ENCODE results near the gene CCL4L2.
"Not testable (repeated sequence)": the region's sequence is repeated elsewhere in the genome, so short reads cannot be mapped to it uniquely, and the experiment has no call there.

The CCL4L2 gene

GRCh38 chr17:36213695-36214094 lies 2.8 kb downstream of the CCL4L2 start:
- no peak for TF ChIP-seq EZH2 (IDR thresholded peaks at IDR 0.05; ENCODE audit: borderline replicate concordance, low read length)
- TF ChIP-seq, protein P1, sequence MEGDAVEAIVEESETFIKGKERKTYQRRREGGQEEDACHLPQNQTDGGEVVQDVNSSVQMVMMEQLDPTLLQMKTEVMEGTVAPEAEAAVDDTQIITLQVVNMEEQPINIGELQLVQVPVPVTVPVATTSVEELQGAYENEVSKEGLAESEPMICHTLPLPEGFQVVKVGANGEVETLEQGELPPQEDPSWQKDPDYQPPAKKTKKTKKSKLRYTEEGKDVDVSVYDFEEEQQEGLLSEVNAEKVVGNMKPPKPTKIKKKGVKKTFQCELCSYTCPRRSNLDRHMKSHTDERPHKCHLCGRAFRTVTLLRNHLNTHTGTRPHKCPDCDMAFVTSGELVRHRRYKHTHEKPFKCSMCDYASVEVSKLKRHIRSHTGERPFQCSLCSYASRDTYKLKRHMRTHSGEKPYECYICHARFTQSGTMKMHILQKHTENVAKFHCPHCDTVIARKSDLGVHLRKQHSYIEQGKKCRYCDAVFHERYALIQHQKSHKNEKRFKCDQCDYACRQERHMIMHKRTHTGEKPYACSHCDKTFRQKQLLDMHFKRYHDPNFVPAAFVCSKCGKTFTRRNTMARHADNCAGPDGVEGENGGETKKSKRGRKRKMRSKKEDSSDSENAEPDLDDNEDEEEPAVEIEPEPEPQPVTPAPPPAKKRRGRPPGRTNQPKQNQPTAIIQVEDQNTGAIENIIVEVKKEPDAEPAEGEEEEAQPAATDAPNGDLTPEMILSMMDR (IDR thresholded peaks at IDR 0.05; ENCODE audit: low read length): no peak

DNA sequence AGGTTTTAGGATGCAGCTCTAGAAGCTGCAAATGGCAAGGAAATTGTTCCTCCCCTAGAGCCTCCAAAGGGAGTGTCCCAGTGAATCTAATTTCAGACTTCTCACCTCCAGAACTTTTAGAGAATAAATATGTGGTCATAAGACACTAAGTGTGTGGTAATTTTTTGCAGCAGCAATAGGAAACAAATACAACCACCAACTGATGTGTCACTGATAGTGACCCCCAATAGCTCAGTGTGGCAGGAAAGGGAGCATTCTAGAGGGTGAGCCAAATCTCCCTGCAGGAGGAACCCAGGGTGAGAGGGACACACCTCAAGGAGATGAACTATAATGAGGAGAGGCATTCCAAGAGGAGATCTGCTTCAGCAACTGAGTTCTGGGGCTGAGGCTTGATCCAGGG lies 4.1 kb downstream of the CCL4L2 start:
- Histone ChIP-seq H3K9me3 (ENCODE audit: low read length) (no peaks in the 10 kb centered on the region), H3K9ac (ENCODE audit: low read length) (no peak overlapping the region), H3F3A (ENCODE audit: insufficient read depth, low read length) (no peaks in the 10 kb centered on the region), H3K4me2 (ENCODE audit: low read length) (no peak overlapping the region), H4K20me1 (ENCODE audit: insufficient read depth, low read length) (no peaks in the 10 kb centered on the region), H3K36me3 (ENCODE audit: insufficient read depth, low read length) (no peaks in the 10 kb centered on the region), H3K27me3 (ENCODE audit: insufficient read depth, low read length) (no peaks in the 10 kb centered on the region), H3K9me2 (ENCODE audit: low read depth, low read length) (no peaks in the 10 kb centered on the region), H3K79me2 (ENCODE audit: insufficient read depth, low read length) (no peaks in the 10 kb centered on the region), H3K27ac (ENCODE audit: low read depth, low read length, poor library complexity, severe bottlenecking) (no peak overlapping the region), H3K4me3 (ENCODE audit: low read depth, low read length, poor library complexity, severe bottlenecking) (no peak overlapping the region), H3K4me1 (ENCODE audit: insufficient read depth, low read length, severe bottlenecking) (peaks cover 17% of the 10 kb centered on the region), H2AFZ (ENCODE audit: low read length) (no peak overlapping the region)
- TF ChIP-seq, protein P1 (IDR thresholded peaks at IDR 0.05; ENCODE audit: low read length): no peak
- no peak for TF ChIP-seq EZH2 (IDR thresholded peaks at IDR 0.05; ENCODE audit: borderline replicate concordance, low read length)

More at GRCh38 chr17:36213695-36214094, 2.8 kb downstream of the CCL4L2 start:
- no peaks in the 10 kb centered on the region for H3F3A ChIP-seq (ENCODE audit: insufficient read depth, low read length)
- no peak overlapping the region for H2AFZ ChIP-seq (ENCODE audit: low read length)
- no peaks in the 10 kb centered on the region for H4K20me1 ChIP-seq (ENCODE audit: insufficient read depth, low read length)
- peaks cover 17% of the 10 kb centered on the region for H3K4me1 ChIP-seq (ENCODE audit: insufficient read depth, low read length, severe bottlenecking)
- no peaks in the 10 kb centered on the region for H3K79me2 ChIP-seq (ENCODE audit: insufficient read depth, low read length)
- no peak overlapping the region for H3K4me2 ChIP-seq (ENCODE audit: low read length)
- H3K36me3 ChIP-seq (ENCODE audit: insufficient read depth, low read length): no peaks in the 10 kb centered on the region
- no peaks in the 10 kb centered on the region for H3K9me2 ChIP-seq (ENCODE audit: low read depth, low read length)
- H3K9ac ChIP-seq (ENCODE audit: low read length): no peak overlapping the region
- no peak overlapping the region for H3K4me3 ChIP-seq (ENCODE audit: low read depth, low read length, poor library complexity, severe bottlenecking)
- H3K27ac ChIP-seq (ENCODE audit: low read depth, low read length, poor library complexity, severe bottlenecking): no peak overlapping the region
- no peaks in the 10 kb centered on the region for H3K27me3 ChIP-seq (ENCODE audit: insufficient read depth, low read length)
- no peaks in the 10 kb centered on the region for H3K9me3 ChIP-seq (ENCODE audit: low read length)

- not testable (repeated sequence) for H3K9me3 ChIP-seq (ENCODE audit: low read length); H3K9me2 ChIP-seq (ENCODE audit: low read depth, low read length); H3K36me3 ChIP-seq (ENCODE audit: insufficient read depth, low read length); H2AFZ ChIP-seq (ENCODE audit: low read length); H3K27ac ChIP-seq (ENCODE audit: low read depth, low read length, poor library complexity, severe bottlenecking); H3K79me2 ChIP-seq (ENCODE audit: insufficient read depth, low read length); H3K27me3 ChIP-seq (ENCODE audit: insufficient read depth, low read length); H3F3A ChIP-seq (ENCODE audit: insufficient read depth, low read length); H4K20me1 ChIP-seq (ENCODE audit: insufficient read depth, low read length); H3K9ac ChIP-seq (ENCODE audit: low read length); H3K4me3 ChIP-seq (ENCODE audit: low read depth, low read length, poor library complexity, severe bottlenecking); H3K4me2 ChIP-seq (ENCODE audit: low read length)
- H3K4me1 ChIP-seq (ENCODE audit: insufficient read depth, low read length, severe bottlenecking): peaks cover 10% of the 10 kb centered on the region
Measured at GRCh38 chr17:36215406-36216308, 4.8 kb downstream of the CCL4L2 start.

- H3K27me3 ChIP-seq (ENCODE audit: insufficient read depth, low read length); H3K27ac ChIP-seq (ENCODE audit: low read depth, low read length, poor library complexity, severe bottlenecking); H3K36me3 ChIP-seq (ENCODE audit: insufficient read depth, low read length); H3K9ac ChIP-seq (ENCODE audit: low read length); H3K4me1 ChIP-seq (ENCODE audit: insufficient read depth, low read length, severe bottlenecking); H3K79me2 ChIP-seq (ENCODE audit: insufficient read depth, low read length); H4K20me1 ChIP-seq (ENCODE audit: insufficient read depth, low read length); H3K9me3 ChIP-seq (ENCODE audit: low read length); H3F3A ChIP-seq (ENCODE audit: insufficient read depth, low read length); H3K4me3 ChIP-seq (ENCODE audit: low read depth, low read length, poor library complexity, severe bottlenecking); H3K4me2 ChIP-seq (ENCODE audit: low read length); H3K9me2 ChIP-seq (ENCODE audit: low read depth, low read length); H2AFZ ChIP-seq (ENCODE audit: low read length): not testable (repeated sequence)
Measured at GRCh38 chr17:36219556-36219955, 8.7 kb downstream of the CCL4L2 start.

GRCh38 chr17:36220737-36221580 lies 10.1 kb downstream of the CCL4L2 start:
- not testable (repeated sequence) for H3K9me3 ChIP-seq (ENCODE audit: low read length); H3F3A ChIP-seq (ENCODE audit: insufficient read depth, low read length); H4K20me1 ChIP-seq (ENCODE audit: insufficient read depth, low read length); H3K36me3 ChIP-seq (ENCODE audit: insufficient read depth, low read length); H3K4me1 ChIP-seq (ENCODE audit: insufficient read depth, low read length, severe bottlenecking); H3K27me3 ChIP-seq (ENCODE audit: insufficient read depth, low read length); H2AFZ ChIP-seq (ENCODE audit: low read length); H3K4me2 ChIP-seq (ENCODE audit: low read length); H3K27ac ChIP-seq (ENCODE audit: low read depth, low read length, poor library complexity, severe bottlenecking); H3K9me2 ChIP-seq (ENCODE audit: low read depth, low read length); H3K79me2 ChIP-seq (ENCODE audit: insufficient read depth, low read length); H3K4me3 ChIP-seq (ENCODE audit: low read depth, low read length, poor library complexity, severe bottlenecking); H3K9ac ChIP-seq (ENCODE audit: low read length)
